Liver (tissue), 9 donors: ENCODE measurements around the gene CPZ. TPM values are rescaled to one million over a fixed set of nuclear protein-coding genes. Genes with fewer than 3 reads are reported as not detected.

Experiments
- DNase-seq: peaks from one replicate; pipeline ENCODE4 v3.0.0-alpha.2; 2017; ENCODE audit warnings: low spot score
- H3K27ac ChIP-seq, 2 donors: one replicate each; pipeline ENCODE4 v1.7.0; 2013; ENCODE audit warnings: inconsistent platforms in 2 of 2, low read length in 2 of 2, control low read depth in 1 of 2, low read depth in 1 of 2, mild to moderate bottlenecking in 1 of 2
- H3K27me3 ChIP-seq, 4 donors: one replicate each; pipeline versions ENCODE4 v1.6.1 to v1.7.0; 2013; ENCODE audit warnings: low read length in 3 of 4, inconsistent platforms in 1 of 4, mild to moderate bottlenecking in 1 of 4, moderate library complexity in 1 of 4; ENCODE audit not compliant: control insufficient read depth in 4 of 4, insufficient read depth in 4 of 4
- H3K36me3 ChIP-seq, 4 donors: one replicate each; pipeline versions ENCODE4 v1.6.1 to v1.7.0; 2013; ENCODE audit warnings: low read length in 3 of 4, mild to moderate bottlenecking in 3 of 4, low read depth in 1 of 4, moderate library complexity in 1 of 4; ENCODE audit not compliant: control insufficient read depth in 4 of 4, insufficient read depth in 3 of 4
- H3K4me1 ChIP-seq, 4 donors: one replicate each; pipeline versions ENCODE4 v1.6.1 to v1.7.0; 2013; ENCODE audit warnings: low read length in 3 of 4, mild to moderate bottlenecking in 3 of 4, moderate library complexity in 1 of 4; ENCODE audit not compliant: control insufficient read depth in 4 of 4, insufficient read depth in 4 of 4
- H3K4me3 ChIP-seq, 3 donors: one replicate each; pipeline versions ENCODE4 v1.6.1 to v1.7.0; 2013; ENCODE audit warnings: low read length in 3 of 3, control low read depth in 1 of 3, low read depth in 1 of 3, mild to moderate bottlenecking in 1 of 3
- H3K9ac ChIP-seq, 2 donors: one replicate each; pipeline ENCODE4 v1.7.0; 2013; ENCODE audit warnings: low read length in 2 of 2, mild to moderate bottlenecking in 2 of 2, moderate library complexity in 2 of 2, control low read depth in 1 of 2, low read depth in 1 of 2
- H3K9me3 ChIP-seq, 4 donors: one replicate each; pipeline versions ENCODE4 v1.6.1 to v1.7.0; 2013; ENCODE audit warnings: low read length in 3 of 4; ENCODE audit not compliant: control insufficient read depth in 4 of 4
- ATF3 ChIP-seq: IDR thresholded peaks from 2 replicates; pipeline ENCODE4 v1.6.1; 2016; ENCODE audit warnings: antibody characterized with exemption
- FOXA2 ChIP-seq: IDR thresholded peaks from 2 replicates; pipeline ENCODE4 v1.6.1; 2016; ENCODE audit warnings: antibody characterized with exemption
- HNF4A ChIP-seq, 2 donors: conservative IDR thresholded peaks; 2 replicates each; pipeline ENCODE4 v1.6.1; 2016; ENCODE audit warnings: antibody characterized with exemption in 2 of 2, mild to moderate bottlenecking in 2 of 2
- HNF4G ChIP-seq: IDR thresholded peaks from 2 replicates; pipeline ENCODE4 v1.6.1; 2016; ENCODE audit warnings: antibody characterized with exemption
- NR2F2 ChIP-seq: IDR thresholded peaks from 2 replicates; pipeline ENCODE4 v1.6.1; 2016; ENCODE audit warnings: antibody characterized with exemption
- REST ChIP-seq: IDR thresholded peaks from 2 replicates; pipeline ENCODE4 v1.6.1; 2016; ENCODE audit warnings: antibody characterized with exemption, mild to moderate bottlenecking
- RXRA ChIP-seq, 2 donors: IDR thresholded peaks; 2 replicates each; pipeline ENCODE4 v1.6.1; 2017 to 2018; ENCODE audit warnings: antibody characterized with exemption in 2 of 2, mild to moderate bottlenecking in 1 of 2
- SP1 ChIP-seq: IDR thresholded peaks from 2 replicates; pipeline ENCODE4 v1.6.1; 2018; ENCODE audit warnings: antibody characterized with exemption, mild to moderate bottlenecking
- TAF1 ChIP-seq: conservative IDR thresholded peaks from 2 replicates; pipeline ENCODE4 v1.6.1; 2016; ENCODE audit warnings: antibody characterized with exemption, mild to moderate bottlenecking
- YY1 ChIP-seq: IDR thresholded peaks from 2 replicates; pipeline ENCODE4 v1.6.1; 2016; ENCODE audit warnings: antibody characterized with exemption, mild to moderate bottlenecking
- ZBTB33 ChIP-seq: IDR thresholded peaks from 2 replicates; pipeline ENCODE4 v1.6.1; 2016; ENCODE audit warnings: antibody characterized with exemption
- WGBS: extraction: QIAGEN DNeasy Blood & Tissue Kit; methylation state at CpG from one replicate; pipeline ENCODE4 v1.1.7; 2013; 5-methylcytosine and 5-hydroxymethylcytosine counted together
- polyA plus RNA-seq, 2 donors: library from polyadenylated mRNA; stranded (reverse) in 1 of 2; unstranded in 1 of 2; fragments of 200-250 nt in 1 of 2; fragments of >200 nt in 1 of 2; fragmentation: Nextera tagmentation in 1 of 2; extraction: Ambion mirVana in 1 of 2; gene quantifications; one replicate each; pipeline versions ENCODE4 v1.2.1 to v1.2.3, GENCODE V29; 2013 to 2015
- total RNA-seq, 2 donors: library from RNA; depleted of rRNA; stranded (reverse); fragments of >200 nt; gene quantifications; one replicate each; pipeline ENCODE4 v1.2.3, GENCODE V29; 2014
- donor health status: healthy.
- donor health status: healthy.
- donor health status: healthy.
- donor health status: healthy.
- donor health status: healthy.

CPZ gene
- total and polyA plus RNA-seq, 4 donors, result 0.51 to 1.8 (median 1.4) TPM

GRCh38 chr4:8557151-8558076 lies 35.2 kb upstream of the CPZ start:
- Histone ChIP-seq H3K36me3 (no peaks in the 10 kb centered on the region), H3K4me1 (no peaks in the 10 kb centered on the region), H3K4me3 (no peak overlapping the region), H3K27me3 (no peaks in the 10 kb centered on the region), H3K9ac (no peak overlapping the region), H3K27ac (no peak overlapping the region), H3K9me3 (no peaks in the 10 kb centered on the region)
- DNase-seq, result no peak
- WGBS, result 78% methylated on average over 21 of the region's 21 CpGs
- TF ChIP-seq TAF1 (no peak), YY1 (no peak), HNF4G (no peak), HNF4A (conservative IDR thresholded peaks at IDR 0.05) (no peak), RXRA (IDR thresholded peaks at IDR 0.05) (no peak), SP1 (no peak), FOXA2 (no peak), NR2F2 (no peak), ZBTB33 (no peak), ATF3 (no peak)

GRCh38 chr4:8558080-8558960 lies 34.2 kb upstream of the CPZ start:
- no peaks in the 10 kb centered on the region for H3K4me1 ChIP-seq
- no peak overlapping the region for H3K27ac ChIP-seq
- H3K27me3 ChIP-seq, result no peaks in the 10 kb centered on the region
- TF ChIP-seq REST, result no peak
- no peak for TF ChIP-seq ATF3
- H3K4me3 ChIP-seq, result no peak overlapping the region
- no peak overlapping the region for H3K9ac ChIP-seq
- H3K36me3 ChIP-seq, result no peaks in the 10 kb centered on the region
- 89% methylated on average over 21 of the region's 21 CpGs for WGBS
- no peaks in the 10 kb centered on the region for H3K9me3 ChIP-seq
- DNase-seq, result no peak
